GM12878 (cell line): ENCODE measurements around the gene PSMB9.

Experiments
- BMI1 ChIP-seq: fragments of 450-650 bp; IDR thresholded peaks from 2 replicates; pipeline ENCODE4 v1.6.1; 2016; ENCODE audit warnings: mild to moderate bottlenecking, moderate library complexity, borderline replicate concordance
- BRCA1 ChIP-seq: IDR thresholded peaks from 2 replicates; pipeline ENCODE4 v1.6.1; 2011; ENCODE audit warnings: low read depth, low read length, improper control_type of control experiment
- FOXM1 ChIP-seq: IDR thresholded peaks from 2 replicates; pipeline ENCODE4 v1.6.1; 2012; ENCODE audit warnings: low read depth, mild to moderate bottlenecking, inconsistent platforms, low read length, moderate library complexity
- KDM1A ChIP-seq: fragments of 200-600 bp; sonication (generic); IDR thresholded peaks from 2 replicates; pipeline ENCODE4 v1.6.1; 2016; ENCODE audit warnings: borderline replicate concordance
- NFIC ChIP-seq: IDR thresholded peaks from 2 replicates; pipeline ENCODE4 v1.6.1; 2012; ENCODE audit warnings: low read depth, mild to moderate bottlenecking, inconsistent platforms, low read length, moderate library complexity
- RUNX3 ChIP-seq: IDR thresholded peaks from 2 replicates; pipeline ENCODE4 v1.6.1; 2012; ENCODE audit warnings: low read length, inconsistent platforms
- TF ChIP-seq, protein P1 (sequence below): IDR thresholded peaks from 2 replicates; pipeline ENCODE4 v1.6.1; 2012; ENCODE audit warnings: mild to moderate bottlenecking, low read depth, low read length

DNA sequence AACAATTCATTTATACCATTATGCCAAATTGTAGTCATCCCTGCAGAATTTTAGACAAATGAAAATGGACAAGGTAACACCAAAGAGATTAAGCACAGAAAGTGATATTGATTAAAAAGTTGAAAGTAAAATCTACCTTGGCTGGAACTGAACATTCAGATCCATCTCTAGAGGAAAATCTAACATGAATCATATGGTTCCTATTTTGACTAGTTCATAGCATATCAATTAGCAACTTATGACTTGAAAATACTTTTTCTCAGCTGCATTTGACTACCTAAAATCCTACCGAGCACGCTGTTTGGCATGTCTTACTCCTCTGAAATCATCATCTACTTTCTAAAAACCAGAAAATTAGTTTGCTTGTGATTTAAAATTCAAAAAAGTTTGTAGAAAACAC lies 22.6 kb downstream of the PSMB9 start:
- TF ChIP-seq KDM1A = no peak
- no peak for TF ChIP-seq BMI1
- TF ChIP-seq RUNX3 = no peak
- TF ChIP-seq BRCA1 = no peak
- TF ChIP-seq, protein P1, sequence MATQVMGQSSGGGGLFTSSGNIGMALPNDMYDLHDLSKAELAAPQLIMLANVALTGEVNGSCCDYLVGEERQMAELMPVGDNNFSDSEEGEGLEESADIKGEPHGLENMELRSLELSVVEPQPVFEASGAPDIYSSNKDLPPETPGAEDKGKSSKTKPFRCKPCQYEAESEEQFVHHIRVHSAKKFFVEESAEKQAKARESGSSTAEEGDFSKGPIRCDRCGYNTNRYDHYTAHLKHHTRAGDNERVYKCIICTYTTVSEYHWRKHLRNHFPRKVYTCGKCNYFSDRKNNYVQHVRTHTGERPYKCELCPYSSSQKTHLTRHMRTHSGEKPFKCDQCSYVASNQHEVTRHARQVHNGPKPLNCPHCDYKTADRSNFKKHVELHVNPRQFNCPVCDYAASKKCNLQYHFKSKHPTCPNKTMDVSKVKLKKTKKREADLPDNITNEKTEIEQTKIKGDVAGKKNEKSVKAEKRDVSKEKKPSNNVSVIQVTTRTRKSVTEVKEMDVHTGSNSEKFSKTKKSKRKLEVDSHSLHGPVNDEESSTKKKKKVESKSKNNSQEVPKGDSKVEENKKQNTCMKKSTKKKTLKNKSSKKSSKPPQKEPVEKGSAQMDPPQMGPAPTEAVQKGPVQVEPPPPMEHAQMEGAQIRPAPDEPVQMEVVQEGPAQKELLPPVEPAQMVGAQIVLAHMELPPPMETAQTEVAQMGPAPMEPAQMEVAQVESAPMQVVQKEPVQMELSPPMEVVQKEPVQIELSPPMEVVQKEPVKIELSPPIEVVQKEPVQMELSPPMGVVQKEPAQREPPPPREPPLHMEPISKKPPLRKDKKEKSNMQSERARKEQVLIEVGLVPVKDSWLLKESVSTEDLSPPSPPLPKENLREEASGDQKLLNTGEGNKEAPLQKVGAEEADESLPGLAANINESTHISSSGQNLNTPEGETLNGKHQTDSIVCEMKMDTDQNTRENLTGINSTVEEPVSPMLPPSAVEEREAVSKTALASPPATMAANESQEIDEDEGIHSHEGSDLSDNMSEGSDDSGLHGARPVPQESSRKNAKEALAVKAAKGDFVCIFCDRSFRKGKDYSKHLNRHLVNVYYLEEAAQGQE = no peak
- no peak for TF ChIP-seq NFIC
- no peak for TF ChIP-seq FOXM1
